Measurements from ENCODE around the gene TMEM267. TPM values are rescaled to one million over a fixed set of nuclear protein-coding genes. Genes with fewer than 3 reads are reported as not detected.

Gene TMEM267
- total and polyA plus RNA-seq, 2 of the 8 experiments (the other 6 are each of a cell fraction or from before 2014, with no cell fraction given), result 4.8 to 6.2 TPM

DNA sequence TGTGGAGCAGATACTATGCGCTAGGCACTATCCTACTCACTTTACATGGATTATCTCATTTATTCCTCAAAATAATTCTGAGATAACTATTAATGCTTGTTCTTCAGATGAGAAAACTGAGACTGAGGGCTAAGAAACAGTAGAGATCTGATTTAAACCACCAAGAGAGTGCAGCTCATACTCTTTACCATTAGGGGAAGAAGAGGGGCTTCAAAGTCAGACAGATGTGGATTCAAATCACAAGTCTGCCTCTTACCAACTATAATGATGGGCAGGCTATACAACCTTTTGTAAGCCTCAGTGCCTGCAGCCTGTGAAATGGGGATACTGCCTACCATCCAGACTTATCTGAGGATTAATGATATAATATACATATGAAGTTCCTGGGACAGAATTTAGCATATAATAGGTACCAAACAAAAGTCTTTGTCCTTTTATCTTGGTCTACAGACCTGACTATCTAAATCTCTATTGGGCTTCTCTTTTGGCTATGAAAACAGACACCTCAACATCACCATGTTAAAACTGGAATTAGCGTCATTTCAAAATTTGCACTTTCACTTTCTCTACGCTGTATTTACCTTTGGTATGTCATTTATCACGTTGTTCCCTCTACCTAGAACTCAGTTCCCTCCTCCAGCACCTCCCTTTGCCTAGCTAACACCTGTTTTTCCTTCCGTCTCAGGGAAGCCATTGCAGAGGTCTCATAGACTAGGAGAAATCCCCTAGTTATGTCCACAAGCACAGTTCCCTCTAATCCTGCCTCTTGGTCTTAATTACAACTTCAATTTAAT lies 13.8 kb upstream of the TMEM267 start:
- Histone ChIP-seq H3K27ac (ENCODE audit: low read depth, low read length) (no peak overlapping the region), H2BK120ac (replicated peaks; ENCODE audit: low read depth, low read length) (no peak overlapping the region), H2BK15ac (ENCODE audit: low read length) (no peak overlapping the region), H3K36me3 (ENCODE audit: control insufficient read depth in 2 of 4, insufficient read depth in 4 of 4, low read length in 3 of 4) (peaks cover 0 to 17% (median 1%) of the 10 kb centered on the region in 4 experiments; a peak in 3 of 8 replicates), H3K9me3 (ENCODE audit: insufficient read depth in 2 of 2, low read depth in 1 of 2, low read length in 1 of 2) (no peaks in the 10 kb centered on the region), H2AK5ac (ENCODE audit: low read depth, low read length) (no peak overlapping the region), H4K8ac (ENCODE audit: extremely low read depth, insufficient read depth, low read length) (no peak overlapping the region), H2BK12ac (ENCODE audit: low read depth, low read length) (no peak overlapping the region), H3K14ac (ENCODE audit: insufficient read length) (no peak overlapping the region), H3K23me2 (ENCODE audit: low read depth, low read length) (no peaks in the 10 kb centered on the region), H2BK5ac (ENCODE audit: low read depth, low read length) (no peak overlapping the region), H3K27me3 (replicated peaks in 1 of 4; ENCODE audit: control insufficient read depth in 3 of 4, extremely low read depth in 1 of 4, insufficient read depth in 3 of 4, low read length in 3 of 4) (no peaks in the 10 kb centered on the region), H4K91ac (replicated peaks; ENCODE audit: insufficient read length, low read length) (no peak overlapping the region), H3K4me3 (ENCODE audit: extremely low read depth in 1 of 4, insufficient read depth in 2 of 4, low read depth in 3 of 4, low read length in 4 of 4) (no peak overlapping the region), H3K18ac (ENCODE audit: extremely low read depth, low read length) (no peak overlapping the region), H3K4me1 (replicated peaks in 1 of 4; ENCODE audit: control insufficient read depth in 3 of 4, insufficient read depth in 4 of 4, low read length in 3 of 4) (no peaks in the 10 kb centered on the region), H2AFZ (ENCODE audit: low read length) (no peak overlapping the region), H3K4me2 (ENCODE audit: insufficient read depth in 1 of 2, low read depth in 2 of 2, low read length in 2 of 2) (no peak overlapping the region), H3K23ac (ENCODE audit: insufficient read length) (no peak overlapping the region), H4K20me1 (replicated peaks in 1 of 2; ENCODE audit: control insufficient read depth in 1 of 2, insufficient read depth in 2 of 2, low read length in 2 of 2) (no peaks in the 10 kb centered on the region), H3K9ac (replicated peaks in 1 of 4; ENCODE audit: extremely low read depth in 1 of 4, low read depth in 3 of 4, low read length in 3 of 4) (no peak overlapping the region), H4K5ac (ENCODE audit: insufficient read length, low read depth, low read length) (no peak overlapping the region), H3K56ac (replicated peaks; ENCODE audit: insufficient read length, low read depth, low read length) (no peak overlapping the region), H3K79me1 (ENCODE audit: low read depth, low read length) (no peaks in the 10 kb centered on the region), H3K79me2 (ENCODE audit: control insufficient read depth in 1 of 2, insufficient read depth in 2 of 2, low read length in 2 of 2) (no peaks in the 10 kb centered on the region), H2BK20ac (ENCODE audit: low read length) (no peak overlapping the region), H3K4ac (replicated peaks; ENCODE audit: insufficient read length, low read depth, low read length) (no peak overlapping the region)
- TF ChIP-seq EZH2 (IDR thresholded peaks at IDR 0.05; ENCODE audit: low read depth, low read length, severe bottlenecking) (no peak), SAP30 (IDR thresholded peaks at IDR 0.05; ENCODE audit: insufficient read depth, insufficient replicate concordance, low read length) (no peak), BRCA1 (IDR thresholded peaks at IDR 0.05; ENCODE audit: low read depth, low read length) (no peak), POU5F1 (IDR thresholded peaks at IDR 0.05; ENCODE audit: low read depth, low read length) (no peak), ZNF274 (IDR thresholded peaks at IDR 0.05; ENCODE audit: borderline replicate concordance, extremely low read depth, low read length) (no peak), KDM1A (IDR thresholded peaks at IDR 0.05; ENCODE audit: borderline replicate concordance, low read length) (no peak), TEAD4 (IDR thresholded peaks at IDR 0.05; ENCODE audit: low read depth, low read length) (no peak)
- TF ChIP-seq, protein P1, sequence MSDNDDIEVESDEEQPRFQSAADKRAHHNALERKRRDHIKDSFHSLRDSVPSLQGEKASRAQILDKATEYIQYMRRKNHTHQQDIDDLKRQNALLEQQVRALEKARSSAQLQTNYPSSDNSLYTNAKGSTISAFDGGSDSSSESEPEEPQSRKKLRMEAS (IDR thresholded peaks at IDR 0.05), result no peak
- ChIA-PET CTCF (ENCODE audit: partially characterized antibody) (interaction anchor here (0.8 to 4.2 kb wide), 5 partner anchors 10 to 108 kb away, joined by 3 to 32 read pairs (median 4); partner anchors contain the start of gene TMEM267), POLR2A (ENCODE audit: partially characterized antibody) (interaction anchor here (0.8 to 3.2 kb wide), 3 partner anchors 13 to 18 kb away, joined by 3 to 13 read pairs (median 5); partner anchors contain the start of genes C5orf34 and TMEM267)
- FAIRE-seq, result no peak
- no peak for DNase-seq (ENCODE audit: low read depth in 1 of 2, low spot score in 2 of 2)
- WGBS, 2 experiments (ENCODE audit: extremely low coverage in 1 of 2, insufficient coverage in 1 of 2, insufficient read length in 1 of 2, insufficient replicate concordance in 2 of 2, low coverage in 1 of 2, low lambda C conversion rate in 2 of 2, missing lambda C conversion rate in 1 of 2), result 86% methylated on average over 5 of the region's 5 CpGs; no CpG with 5 or more reads in 1 of the 2 experiments

All from H1 (cell line).